T-helper 2 cell treated with Interferon-gamma antibody and Interleukin-4, amounts not matched to agents 100 ng/mL and 5 ng/mL, for 36 hours (primary cell): Measurements from ENCODE around the gene LZTS2. TPM values are rescaled to one million over a fixed set of nuclear protein-coding genes. Genes with fewer than 3 reads are reported as not detected.
"Not testable (repeated sequence)": the region's sequence is repeated elsewhere in the genome, so short reads cannot be mapped to it uniquely, and the experiment has no call there.

Source experiments
- intact Hi-C: fragments of 100-400 bp; cut with micrococcal nuclease; formaldehyde crosslinking; loops from one replicate; pipeline ENCODE4 v1.15.1; 2023
- total RNA-seq: library from RNA; stranded (reverse); gene quantifications from 2 replicates; pipeline ENCODE4 v1.2.3, GENCODE V29; 2022

Gene LZTS2
- 15.9 and 16.4 TPM in 2 replicates for total RNA-seq

GRCh38 chr10:100999742-101000126 is at the start of gene LZTS2:
LZTS2 (plus strand) TSS chr10:100999808; CDS start chr10:101002539, 2,731 bp downstream.
- intact Hi-C loops = loop anchor here (1.0 kb wide), 2 partner anchors 14 to 32 kb away; partner anchors contain the start of genes PDZD7 and SFXN3

- intact Hi-C loops = no loop called here
These were observed 39.4 kb upstream of the LZTS2 start for GRCh38 chr10:100960251-100960650.

- intact Hi-C loops = no loop called here
These were observed 37.1 kb upstream of the LZTS2 start for GRCh38 chr10:100962351-100963080.

GRCh38 chr10:100963826-100964225 is 35.8 kb upstream of the LZTS2 start:
- intact Hi-C loops = no loop called here

- intact Hi-C loops = no loop called here
These were observed 33.8 kb upstream of the LZTS2 start for GRCh38 chr10:100965820-100966219.

GRCh38 chr10:100966887-100967286 is 32.7 kb upstream of the LZTS2 start:
- intact Hi-C loops = no loop called here

- intact Hi-C loops = no loop called here
These were observed 32.3 kb upstream of the LZTS2 start for GRCh38 chr10:100967332-100967731.

GRCh38 chr10:100968062-100968736 is 31.4 kb upstream of the LZTS2 start:
- intact Hi-C loops = no loop called here

- intact Hi-C loops = loop anchor here (1.0 kb wide), 1 partner anchor 45 kb away; no protein-coding TSS in a partner anchor
These were observed 30.8 kb upstream of the LZTS2 start for GRCh38 chr10:100968863-100969186.

GRCh38 chr10:100969187-100970075 is 30.2 kb upstream of the LZTS2 start, which contains the start of gene SEMA4G:
SEMA4G (plus strand) TSS chr10:100969504; CDS start chr10:100972913, 3,409 bp downstream.
- intact Hi-C loops = loop anchor here (1.0 to 2.0 kb wide), 2 partner anchors 17 to 45 kb away; partner anchors contain the start of genes MRPL43 and TWNK

- intact Hi-C loops = loop anchor here (2.0 kb wide), 1 partner anchor 17 kb away; the partner anchor contains the start of genes MRPL43 and TWNK
These were observed 29.3 kb upstream of the LZTS2 start for GRCh38 chr10:100970076-100970913.

- intact Hi-C loops = loop anchor here (2.0 kb wide), 1 partner anchor 16 kb away; the partner anchor contains the start of genes MRPL43 and TWNK
These were observed 28.4 kb upstream of the LZTS2 start for GRCh38 chr10:100970914-100971811.

- intact Hi-C loops = no loop called here
These were observed 27.3 kb upstream of the LZTS2 start for GRCh38 chr10:100972115-100972903.

GRCh38 chr10:100972904-100973535 is 26.6 kb upstream of the LZTS2 start:
- intact Hi-C loops = no loop called here

GRCh38 chr10:100975397-100975796 is 24.2 kb upstream of the LZTS2 start:
- intact Hi-C loops = not testable (repeated sequence)

- intact Hi-C loops = no loop called here
These were observed 22.7 kb upstream of the LZTS2 start for GRCh38 chr10:100976906-100977305.

GRCh38 chr10:100977436-100977835 is 22.2 kb upstream of the LZTS2 start:
- intact Hi-C loops = no loop called here
